Measurements from ENCODE around the gene PAF1.

DNA sequence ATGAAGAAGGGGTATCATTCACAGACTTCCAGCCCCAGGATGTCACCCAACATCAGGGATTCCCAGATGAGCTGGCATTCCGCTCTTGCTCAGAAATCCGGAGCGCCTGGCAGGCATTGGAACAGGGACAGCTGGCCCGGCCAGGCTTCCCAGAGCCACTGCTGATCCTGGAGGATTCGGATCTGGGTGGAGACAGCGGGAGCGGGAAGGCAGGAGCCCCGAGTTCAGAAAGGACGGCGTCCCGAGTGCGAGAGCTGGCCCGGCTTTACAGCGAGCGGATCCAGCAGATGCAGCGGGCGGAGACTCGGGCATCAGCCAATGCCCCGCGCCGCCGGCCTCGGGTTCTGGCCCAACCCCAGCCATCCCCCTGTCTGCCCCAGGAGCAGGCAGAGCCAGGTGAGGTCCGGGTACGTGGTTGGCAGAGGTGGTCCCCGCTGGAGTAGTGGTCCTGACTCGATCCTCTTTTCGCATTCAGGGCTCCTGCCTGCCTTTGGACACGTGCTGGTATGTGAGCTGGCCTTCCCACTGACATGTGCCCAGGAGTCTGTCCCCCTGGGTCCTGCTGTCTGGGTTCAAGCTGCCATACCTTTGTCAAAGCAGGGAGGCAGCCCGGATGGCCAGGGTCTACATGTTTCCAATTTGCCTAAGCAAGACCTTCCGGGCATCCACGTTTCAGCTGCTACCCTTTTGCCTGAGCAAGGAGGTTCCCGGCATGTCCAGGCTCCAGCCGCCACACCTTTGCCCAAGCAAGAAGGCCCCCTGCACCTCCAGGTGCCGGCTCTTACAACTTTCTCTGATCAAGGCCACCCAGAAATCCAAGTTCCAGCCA lies 32.6 kb upstream of the PAF1 start:
- TF ChIP-seq, protein P1, sequence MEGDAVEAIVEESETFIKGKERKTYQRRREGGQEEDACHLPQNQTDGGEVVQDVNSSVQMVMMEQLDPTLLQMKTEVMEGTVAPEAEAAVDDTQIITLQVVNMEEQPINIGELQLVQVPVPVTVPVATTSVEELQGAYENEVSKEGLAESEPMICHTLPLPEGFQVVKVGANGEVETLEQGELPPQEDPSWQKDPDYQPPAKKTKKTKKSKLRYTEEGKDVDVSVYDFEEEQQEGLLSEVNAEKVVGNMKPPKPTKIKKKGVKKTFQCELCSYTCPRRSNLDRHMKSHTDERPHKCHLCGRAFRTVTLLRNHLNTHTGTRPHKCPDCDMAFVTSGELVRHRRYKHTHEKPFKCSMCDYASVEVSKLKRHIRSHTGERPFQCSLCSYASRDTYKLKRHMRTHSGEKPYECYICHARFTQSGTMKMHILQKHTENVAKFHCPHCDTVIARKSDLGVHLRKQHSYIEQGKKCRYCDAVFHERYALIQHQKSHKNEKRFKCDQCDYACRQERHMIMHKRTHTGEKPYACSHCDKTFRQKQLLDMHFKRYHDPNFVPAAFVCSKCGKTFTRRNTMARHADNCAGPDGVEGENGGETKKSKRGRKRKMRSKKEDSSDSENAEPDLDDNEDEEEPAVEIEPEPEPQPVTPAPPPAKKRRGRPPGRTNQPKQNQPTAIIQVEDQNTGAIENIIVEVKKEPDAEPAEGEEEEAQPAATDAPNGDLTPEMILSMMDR (IDR thresholded peaks at IDR 0.05): no peak
- no peak for TF ChIP-seq POLR2A (IDR thresholded peaks at IDR 0.05)

Data from stomach (tissue), 4 donors.